Activated naive CD4-positive, alpha-beta T cell treated with Interleukin-2 at 50 U/mL for 16 hours (primary cell): Measurements from ENCODE around the gene SRPX.

Experiments
- DNase-seq: peaks from one replicate; pipeline ENCODE4 v3.0.0-alpha.2; 2020

SRPX gene

GRCh38 chrX:38220415-38221390 lies at the start of gene SRPX:
Gene SRPX, minus strand, starts transcription at chrX:38220871. Its CDS starts 79 bp downstream, at chrX:38220792.
- DNase-seq: no peak

GRCh38 chrX:38268011-38268410 lies 47.3 kb upstream of the SRPX start:
- no peak for DNase-seq

- DNase-seq: no peak
These were observed 42.3 kb upstream of the SRPX start for GRCh38 chrX:38262715-38263620.

DNA sequence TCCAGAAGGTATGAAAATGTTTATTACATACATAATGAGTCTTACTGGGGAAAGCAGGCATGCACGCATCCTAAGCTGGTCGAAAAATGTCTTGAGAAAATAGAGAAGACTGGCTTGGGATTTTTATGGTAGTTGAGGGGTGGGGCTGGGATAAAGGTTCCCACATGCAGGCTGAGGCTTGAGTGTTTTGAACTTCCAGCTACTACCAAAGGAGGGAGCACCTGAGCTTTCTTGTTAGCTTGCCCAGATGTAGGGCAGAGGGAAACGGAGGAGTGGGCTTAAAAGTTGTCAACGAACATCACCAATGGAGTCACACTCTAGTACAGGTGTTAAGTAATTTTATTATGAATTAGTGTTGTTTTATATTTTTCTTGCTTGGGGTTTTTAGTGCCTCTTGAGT lies 39.6 kb upstream of the SRPX start:
- no peak for DNase-seq

- DNase-seq: no peak
These were observed 35.3 kb upstream of the SRPX start for GRCh38 chrX:38256019-38256418.

GRCh38 chrX:38249965-38250364 lies 29.3 kb upstream of the SRPX start:
- DNase-seq: no peak

DNA sequence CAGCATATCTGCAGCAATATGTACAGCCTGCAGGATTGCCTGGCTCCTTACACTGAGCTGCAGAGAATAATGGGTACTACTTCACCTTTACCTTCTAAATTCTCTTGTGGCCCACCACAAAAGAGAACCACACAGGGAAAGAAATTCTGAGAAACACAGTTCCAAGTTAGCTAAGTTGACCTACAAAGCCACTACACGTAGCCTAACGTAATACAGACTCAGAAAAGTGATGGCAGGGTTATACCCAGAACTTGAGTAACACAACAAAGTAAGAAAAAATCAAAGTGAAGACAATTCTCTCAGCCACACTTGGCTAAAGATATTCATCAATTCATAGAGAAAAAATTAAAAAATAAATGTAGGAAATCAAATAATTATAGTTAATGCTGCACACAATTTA lies 26.4 kb upstream of the SRPX start:
- no peak for DNase-seq

DNA sequence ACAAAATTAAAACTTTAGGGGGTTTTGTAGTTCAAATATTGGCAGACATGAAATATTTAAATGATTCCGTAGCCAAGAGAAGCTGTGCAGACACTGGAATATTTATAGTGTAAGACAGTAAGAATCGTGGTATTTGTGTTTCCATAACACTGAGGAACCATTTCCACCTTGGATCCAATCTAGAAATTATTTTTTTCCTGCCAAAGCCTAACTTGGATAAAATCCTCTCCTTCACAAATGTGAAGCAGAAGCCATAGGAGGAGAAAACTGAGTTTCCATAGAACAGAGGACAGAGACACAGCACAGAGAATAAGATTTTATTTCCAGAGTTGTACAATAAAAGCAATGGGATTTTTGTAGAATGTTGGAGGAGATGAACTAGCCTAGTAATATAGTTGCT lies 19.9 kb upstream of the SRPX start:
- DNase-seq: no peak

DNA sequence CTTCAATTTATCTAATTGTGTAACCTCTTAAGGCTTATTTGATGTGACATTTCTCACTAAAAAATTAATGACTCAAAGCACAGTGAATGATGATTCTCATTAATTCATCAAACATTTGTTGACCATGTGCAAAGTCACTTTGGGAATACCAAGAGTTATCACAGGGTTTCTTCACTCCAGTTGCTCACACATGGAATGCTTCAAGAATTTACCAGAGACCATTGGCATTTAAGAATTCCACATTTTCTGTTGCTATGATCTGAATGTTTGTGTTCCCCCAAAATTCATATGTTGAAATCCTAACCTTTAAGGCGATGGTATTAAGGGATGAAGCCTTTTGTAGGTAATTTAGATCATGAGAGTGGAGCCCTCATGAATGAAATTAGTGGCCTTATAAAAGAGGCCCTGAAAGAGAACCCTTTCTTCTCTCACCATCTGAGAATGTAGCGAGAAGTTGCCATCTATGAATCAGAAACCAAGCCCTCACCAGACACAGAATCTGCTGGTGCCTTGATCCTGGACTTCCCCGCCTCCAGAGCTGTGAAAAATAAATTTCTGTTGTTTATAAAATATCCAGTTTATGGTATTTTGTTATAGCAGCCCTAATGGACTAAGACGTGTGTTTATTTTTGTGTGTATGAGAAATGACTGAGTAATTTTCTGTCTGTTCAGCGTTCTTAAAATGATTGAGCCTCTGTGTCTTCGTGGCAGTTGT lies 16.4 kb upstream of the SRPX start:
- no peak for DNase-seq

GRCh38 chrX:38233891-38234667 lies 13.4 kb upstream of the SRPX start:
- DNase-seq: no peak

GRCh38 chrX:38232079-38232686 lies 11.5 kb upstream of the SRPX start:
- no peak for DNase-seq

- no peak for DNase-seq
These were observed 4.4 kb upstream of the SRPX start for GRCh38 chrX:38225093-38225492.

DNA sequence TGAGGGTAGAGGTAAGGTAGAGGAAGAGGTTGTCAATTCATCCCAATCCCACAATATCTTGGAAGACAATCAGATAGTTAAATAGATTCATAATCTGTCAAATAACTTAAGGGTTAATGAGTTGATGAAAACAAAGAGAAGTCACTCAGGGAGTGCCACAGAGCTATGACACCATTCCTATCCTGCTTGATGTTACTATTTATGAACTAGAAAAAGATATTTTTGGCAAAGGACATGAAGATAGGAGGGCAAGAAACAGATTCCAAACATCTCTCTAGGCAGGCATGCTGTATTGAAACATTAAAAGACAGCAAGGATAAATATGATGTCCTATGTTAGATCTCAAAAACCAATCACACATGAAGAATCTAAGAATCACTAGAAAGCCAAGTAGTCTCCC lies 3.5 kb upstream of the SRPX start:
- no peak for DNase-seq

DNA sequence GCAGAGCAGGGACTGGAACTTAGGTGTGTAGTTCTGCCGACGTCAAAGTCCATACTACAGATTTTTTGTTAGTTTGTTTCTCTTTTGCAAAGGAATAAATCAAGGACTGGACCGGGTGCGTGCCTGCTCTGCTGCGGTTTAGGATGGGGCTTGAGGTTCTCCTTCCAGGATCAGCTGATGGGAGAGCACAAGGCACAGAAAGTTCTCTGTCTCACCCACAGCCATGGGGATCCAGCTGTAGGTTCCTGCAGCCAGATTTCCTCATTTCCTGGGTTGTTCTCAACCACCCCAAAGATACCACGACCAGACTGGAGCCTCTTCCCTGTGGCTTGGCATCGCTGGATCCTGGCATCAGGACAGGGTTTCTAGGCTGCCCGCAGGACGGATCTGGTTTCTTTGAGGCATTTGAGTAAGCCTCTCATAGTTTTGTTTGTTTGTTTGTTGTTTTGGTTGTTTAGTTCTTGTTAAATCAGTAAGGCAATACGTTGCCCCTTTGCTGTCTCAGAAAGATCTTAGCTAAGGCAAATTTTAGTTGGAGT lies 789 bp upstream of the SRPX start:
- no peak for DNase-seq

GRCh38 chrX:38220024-38220414 lies 652 bp downstream of the SRPX start:
- peak; percentile 2 for DNase-seq

DNA sequence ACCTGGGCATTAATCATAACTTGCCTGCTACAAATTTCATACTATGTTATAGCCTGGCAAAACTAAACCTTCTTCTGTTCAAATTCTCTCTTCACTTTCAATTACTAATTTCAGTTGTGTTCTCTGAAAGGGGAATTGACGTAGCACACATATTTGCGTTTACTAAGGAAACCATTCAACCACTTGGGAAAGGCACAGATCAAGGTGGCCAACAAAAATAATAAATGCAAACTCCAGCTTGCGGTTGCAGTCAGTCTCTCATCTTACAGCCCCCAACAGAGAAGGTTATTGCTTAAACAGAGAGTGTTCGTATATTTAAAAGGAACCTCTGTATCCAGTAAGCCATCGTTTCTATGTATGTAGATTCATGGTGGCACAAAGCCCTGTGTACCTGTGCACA lies 4.0 kb downstream of the SRPX start:
- no peak for DNase-seq

- no peak for DNase-seq
These were observed 5.8 kb downstream of the SRPX start for GRCh38 chrX:38214551-38215531.

DNA sequence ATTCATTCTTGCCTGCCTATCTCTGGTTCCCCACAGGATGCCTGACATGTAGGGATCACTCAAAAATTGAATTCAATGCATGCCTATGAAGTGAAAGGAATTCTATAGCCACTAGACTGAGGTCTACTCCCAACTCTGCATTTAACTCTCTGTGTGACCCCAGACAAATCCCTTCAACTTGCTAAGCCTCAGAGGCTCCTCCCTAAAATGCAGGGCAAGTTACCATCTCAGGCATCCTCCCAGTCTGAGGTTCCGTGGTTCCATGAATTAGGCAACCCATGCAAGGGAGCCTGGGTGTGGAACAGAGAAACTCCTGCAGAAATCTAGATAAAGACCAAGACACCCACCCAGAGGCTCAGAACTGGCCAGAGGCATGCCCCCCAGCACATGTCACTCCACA lies 6.6 kb downstream of the SRPX start:
- no peak for DNase-seq

DNA sequence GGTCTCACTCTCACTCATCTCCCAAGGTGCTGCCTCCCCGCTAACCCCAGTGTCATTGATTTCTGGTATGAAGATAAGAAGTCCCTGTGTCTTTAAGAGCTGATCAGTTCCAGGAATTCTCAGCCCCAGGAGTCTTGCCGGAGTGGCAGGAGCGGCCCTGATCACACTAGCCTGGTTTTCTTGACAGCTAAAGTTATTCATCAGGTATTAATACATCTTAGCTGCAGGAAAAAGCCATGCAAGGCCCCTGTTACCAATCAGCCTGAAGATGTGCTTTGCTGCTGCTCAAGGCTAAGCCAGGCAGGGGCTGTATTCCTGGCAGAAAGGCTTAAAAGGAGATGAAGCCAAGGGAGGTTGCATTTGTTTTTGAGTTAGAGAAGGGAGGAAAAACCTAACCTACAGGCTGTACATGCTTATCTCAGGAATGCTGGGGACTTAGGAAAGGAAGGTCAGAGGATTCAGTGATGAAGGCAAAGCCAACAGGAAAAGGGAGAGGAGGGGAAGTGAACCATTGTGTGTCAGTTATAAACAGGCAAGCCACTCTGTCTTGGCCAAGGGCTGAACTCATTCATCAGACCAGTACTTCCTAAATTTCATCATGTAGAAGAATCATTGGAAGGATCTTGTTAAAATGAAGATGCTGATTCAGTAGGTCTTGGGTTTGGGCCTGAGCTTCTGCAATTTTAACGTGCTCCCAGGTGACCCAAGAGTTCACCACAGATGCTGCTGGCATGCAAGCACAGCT lies 8.6 kb downstream of the SRPX start:
- no peak for DNase-seq
